ENCODE results near the gene CYTH1. TPM values are rescaled to one million over a fixed set of nuclear protein-coding genes. Genes with fewer than 3 reads are reported as not detected.

CYTH1 gene
- total RNA-seq, 1 donor from 2014 or later = 25.0 TPM

GRCh38 chr17:78665952-78666920 is 115.8 kb downstream of the CYTH1 start:
- H3K79me2 ChIP-seq (ENCODE audit: insufficient read depth, low read length) = no peaks in the 10 kb centered on the region
- no peak overlapping the region for H3K4me2 ChIP-seq (ENCODE audit: low read length)
- no peaks in the 10 kb centered on the region for H3K9me3 ChIP-seq (ENCODE audit: insufficient read depth, low read depth, low read length)
- peaks cover 4% of the 10 kb centered on the region for H3K4me1 ChIP-seq (ENCODE audit: insufficient read depth, low read length)
- H3K9me3 Mint-ChIP-seq (ENCODE audit: unreplicated experiment) = peaks cover 3% of the 10 kb centered on the region
- H3K27ac Mint-ChIP-seq (ENCODE audit: unreplicated experiment) = no peak overlapping the region
- no peaks in the 10 kb centered on the region for H4K20me1 ChIP-seq (ENCODE audit: insufficient read depth, low read length)
- TF ChIP-seq CTCF (IDR thresholded peaks at IDR 0.05; ENCODE audit: insufficient read depth, low read depth, low read length) (no peak), EZH2 (IDR thresholded peaks at IDR 0.05; ENCODE audit: insufficient read depth, low read length) (no peak)
- no peak overlapping the region for H3K9ac ChIP-seq (ENCODE audit: low read length)
- no peak overlapping the region for H3K27ac ChIP-seq (ENCODE audit: low read depth, low read length)
- no peak overlapping the region for H3K4me3 Mint-ChIP-seq (ENCODE audit: unreplicated experiment)
- peaks cover 14% of the 10 kb centered on the region for H3K36me3 Mint-ChIP-seq (ENCODE audit: low read depth, unreplicated experiment)
- peaks cover 15% of the 10 kb centered on the region for H3K27me3 Mint-ChIP-seq (ENCODE audit: low read depth, unreplicated experiment)
- DNase-seq (ENCODE audit: low read depth) (no peak), FAIRE-seq (no peak)
- H2AFZ ChIP-seq (ENCODE audit: low read depth, low read length) = peak overlapping the region; percentile 3
- peaks cover 11% of the 10 kb centered on the region for H3K4me1 Mint-ChIP-seq (ENCODE audit: low read depth, unreplicated experiment)
- no peaks in the 10 kb centered on the region for H3K27me3 ChIP-seq (ENCODE audit: insufficient read depth, low read length)
- no peak overlapping the region for H3K4me3 ChIP-seq (ENCODE audit: insufficient read depth, low read depth, low read length)
- H3K36me3 ChIP-seq (ENCODE audit: insufficient read depth, low read length) = no peaks in the 10 kb centered on the region

- no peak overlapping the region for H3K9ac ChIP-seq (ENCODE audit: low read length)
- H3K9me3 Mint-ChIP-seq (ENCODE audit: unreplicated experiment) = peaks cover 1% of the 10 kb centered on the region
- no peak overlapping the region for H3K27ac Mint-ChIP-seq (ENCODE audit: unreplicated experiment)
- no peak for DNase-seq (ENCODE audit: low read depth)
- H3K27me3 ChIP-seq (ENCODE audit: insufficient read depth, low read length) = no peaks in the 10 kb centered on the region
- no peak overlapping the region for H3K4me3 Mint-ChIP-seq (ENCODE audit: unreplicated experiment)
- H3K27ac ChIP-seq (ENCODE audit: low read depth, low read length) = no peak overlapping the region
- no peaks in the 10 kb centered on the region for H3K79me2 ChIP-seq (ENCODE audit: insufficient read depth, low read length)
- peaks cover 18% of the 10 kb centered on the region for H3K27me3 Mint-ChIP-seq (ENCODE audit: low read depth, unreplicated experiment)
- H4K20me1 ChIP-seq (ENCODE audit: insufficient read depth, low read length) = no peaks in the 10 kb centered on the region
- TF ChIP-seq CTCF (IDR thresholded peaks at IDR 0.05; ENCODE audit: insufficient read depth, low read depth, low read length) (no peak), EZH2 (IDR thresholded peaks at IDR 0.05; ENCODE audit: insufficient read depth, low read length) (no peak)
- no peak overlapping the region for H3K4me2 ChIP-seq (ENCODE audit: low read length)
- H3K4me3 ChIP-seq (ENCODE audit: insufficient read depth, low read depth, low read length) = no peak overlapping the region
- peaks cover 10% of the 10 kb centered on the region for H3K36me3 Mint-ChIP-seq (ENCODE audit: low read depth, unreplicated experiment)
- no peaks in the 10 kb centered on the region for H3K36me3 ChIP-seq (ENCODE audit: insufficient read depth, low read length)
- no peak overlapping the region for H2AFZ ChIP-seq (ENCODE audit: low read depth, low read length)
- H3K9me3 ChIP-seq (ENCODE audit: insufficient read depth, low read depth, low read length) = no peaks in the 10 kb centered on the region
- no peak for FAIRE-seq
- peaks cover 11% of the 10 kb centered on the region for H3K4me1 Mint-ChIP-seq (ENCODE audit: low read depth, unreplicated experiment)
- peaks cover 4% of the 10 kb centered on the region for H3K4me1 ChIP-seq (ENCODE audit: insufficient read depth, low read length)
Observed at GRCh38 chr17:78665387-78665951, 116.6 kb downstream of the CYTH1 start.

Measured in astrocyte (in vitro differentiated cells and primary cell).